GM19328 (cell line): Measurements from ENCODE around the gene SUMF2.
"Not testable (repeated sequence)": the region's sequence is repeated elsewhere in the genome, so short reads cannot be mapped to it uniquely, and the experiment has no call there.

Experiments
- ATAC-seq: cut with Tn5 transposase; IDR thresholded peaks from one replicate; pipeline ENCODE4 v1.9.1; 2021; ENCODE audit warnings: mild to moderate bottlenecking, moderate library complexity; ENCODE audit not compliant: unreplicated experiment

Gene SUMF2

DNA sequence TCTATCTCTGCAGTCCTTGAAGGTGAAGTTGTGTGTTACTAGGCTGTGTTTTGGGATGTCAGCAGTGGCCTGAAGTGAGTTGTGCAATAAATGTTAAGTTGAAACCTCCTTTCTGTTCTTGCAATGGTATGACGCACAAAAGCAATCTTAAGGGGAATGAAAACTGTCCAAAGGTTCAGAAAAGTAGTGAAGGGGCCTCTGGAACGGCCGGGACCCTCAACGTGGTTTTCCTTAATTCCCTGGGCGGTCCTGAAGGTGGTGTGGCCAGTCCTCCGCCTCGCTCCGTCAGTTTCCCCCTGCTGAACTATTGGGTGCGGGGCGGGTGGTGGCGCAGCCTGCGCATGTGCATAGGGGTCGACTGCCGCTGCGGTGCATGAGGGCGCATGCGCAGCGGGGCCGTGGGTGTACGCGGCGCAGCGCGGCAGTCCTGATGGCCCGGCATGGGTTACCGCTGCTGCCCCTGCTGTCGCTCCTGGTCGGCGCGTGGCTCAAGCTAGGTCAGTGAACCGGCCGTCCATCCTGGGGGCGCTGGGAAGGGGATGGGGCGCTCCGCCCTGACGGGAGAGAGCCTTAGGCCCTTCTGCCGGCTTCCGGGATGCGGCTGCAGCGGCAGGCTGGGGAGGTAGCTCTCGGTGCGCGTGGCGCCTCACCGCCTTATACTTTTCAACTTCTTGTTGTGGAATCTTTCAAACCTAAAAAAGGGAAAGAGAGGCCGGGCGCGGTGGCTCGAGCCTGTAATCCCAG lies at the start of gene SUMF2:
SUMF2 (plus strand) TSS at position 405 of the 744 bp plus-strand sequence; CDS start at position 431, 26 bp downstream.
- peak; percentile 84 for ATAC-seq

DNA sequence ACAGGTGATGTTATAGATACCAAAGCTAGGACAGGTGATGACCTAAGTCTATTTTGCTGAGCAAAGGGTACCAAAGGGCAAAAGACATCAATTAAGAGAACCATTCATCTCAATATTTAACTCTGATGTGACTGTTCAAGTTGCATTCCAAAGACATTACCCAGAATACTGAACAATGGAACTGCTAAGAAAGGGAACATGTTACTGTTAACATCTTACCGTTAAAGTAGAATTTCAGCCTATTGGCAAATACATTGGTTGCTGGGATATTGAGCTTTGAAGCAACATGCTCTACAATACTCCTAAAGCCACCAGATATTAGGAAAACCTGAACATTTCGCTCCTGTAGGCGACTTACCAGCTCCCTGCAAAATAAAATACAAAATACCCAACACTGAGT lies 47.1 kb upstream of the SUMF2 start:
- ATAC-seq, result not testable (repeated sequence)

DNA sequence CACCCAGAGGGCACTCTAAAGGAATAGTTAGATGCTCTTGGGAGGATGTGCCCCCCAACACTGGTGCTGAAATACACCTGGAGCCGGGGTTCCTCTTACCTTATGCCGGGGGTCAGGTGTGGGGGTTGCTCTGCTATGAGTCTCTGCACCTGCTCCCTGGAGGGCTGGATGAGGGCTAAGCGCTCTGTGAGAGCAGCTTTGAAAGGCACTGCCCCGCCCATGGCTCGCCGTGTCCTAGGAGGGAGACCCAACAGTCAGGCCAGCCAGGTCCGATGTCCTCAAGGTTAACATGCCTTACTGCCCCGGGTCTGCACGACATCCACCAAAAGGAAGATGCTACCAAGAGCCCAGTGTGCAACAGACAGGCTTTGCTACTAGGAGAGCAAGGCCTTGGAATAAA lies 44.6 kb upstream of the SUMF2 start:
- ATAC-seq, result no peak

- no peak for ATAC-seq
Observed at GRCh38 chr7:56023500-56023899, 40.6 kb upstream of the SUMF2 start.

GRCh38 chr7:56026538-56026937 lies 37.5 kb upstream of the SUMF2 start:
- no peak for ATAC-seq

GRCh38 chr7:56028942-56029630 lies 35.0 kb upstream of the SUMF2 start:
- ATAC-seq, result no peak

- no peak for ATAC-seq
Observed at GRCh38 chr7:56030340-56030739, 33.7 kb upstream of the SUMF2 start.

DNA sequence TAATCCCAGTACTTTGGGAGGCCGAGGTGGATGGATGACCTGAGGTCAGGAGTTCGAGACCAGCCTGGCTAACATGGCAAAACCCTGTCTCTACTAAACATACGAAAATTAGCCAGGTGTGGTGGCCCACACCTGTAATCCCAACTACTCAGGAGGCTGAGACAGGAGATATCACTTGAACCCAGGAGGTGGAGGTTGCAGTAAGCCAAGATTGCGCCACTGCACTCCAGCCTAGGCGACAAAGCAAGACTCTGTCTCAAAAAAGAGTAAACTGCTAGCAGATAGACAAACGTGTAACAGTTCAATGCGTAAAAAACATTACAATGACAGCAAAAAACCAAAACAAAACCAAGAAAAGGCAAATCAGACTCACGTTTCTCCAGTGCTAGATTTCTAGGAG lies 32.5 kb upstream of the SUMF2 start:
- ATAC-seq, result not testable (repeated sequence)

GRCh38 chr7:56032578-56032977 lies 31.5 kb upstream of the SUMF2 start:
- not testable (repeated sequence) for ATAC-seq

DNA sequence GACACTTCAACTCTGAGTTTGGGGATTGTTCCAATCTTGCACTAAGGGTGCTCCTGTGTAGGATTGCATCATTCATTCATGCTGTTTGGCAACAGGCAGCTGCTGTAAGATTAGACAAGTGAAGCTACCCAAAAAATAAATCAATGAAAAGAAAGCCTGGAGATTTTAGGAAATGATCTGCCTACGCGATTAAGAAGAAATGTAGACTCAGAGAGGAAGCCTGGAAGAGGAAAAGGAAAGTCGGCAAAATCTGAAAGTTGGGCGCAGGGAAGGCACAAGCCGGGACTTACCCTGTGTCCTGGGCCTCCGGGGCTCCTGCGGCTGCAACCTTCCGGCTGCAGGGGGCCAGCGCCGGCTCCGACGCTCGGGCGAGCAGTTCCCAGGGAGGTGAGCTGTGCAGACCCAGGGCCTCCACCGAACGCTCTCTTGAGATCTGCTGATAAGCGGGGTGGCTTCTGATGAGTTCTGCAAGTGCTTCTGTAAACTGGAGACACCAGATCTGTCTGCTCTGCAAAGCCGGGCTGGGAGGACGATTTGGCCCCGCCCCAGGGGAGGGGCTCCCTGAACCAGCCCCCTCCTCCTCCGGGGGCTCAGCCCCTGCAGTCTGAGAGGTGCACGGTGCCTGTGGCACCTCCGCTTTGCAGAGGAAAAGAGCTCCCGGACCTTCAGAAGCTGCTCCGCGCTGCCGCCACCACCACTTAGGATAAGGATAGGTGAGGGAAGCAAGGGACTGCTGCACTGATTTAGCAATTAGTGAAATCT lies 30.2 kb upstream of the SUMF2 start:
- ATAC-seq, result peak; percentile 97

DNA sequence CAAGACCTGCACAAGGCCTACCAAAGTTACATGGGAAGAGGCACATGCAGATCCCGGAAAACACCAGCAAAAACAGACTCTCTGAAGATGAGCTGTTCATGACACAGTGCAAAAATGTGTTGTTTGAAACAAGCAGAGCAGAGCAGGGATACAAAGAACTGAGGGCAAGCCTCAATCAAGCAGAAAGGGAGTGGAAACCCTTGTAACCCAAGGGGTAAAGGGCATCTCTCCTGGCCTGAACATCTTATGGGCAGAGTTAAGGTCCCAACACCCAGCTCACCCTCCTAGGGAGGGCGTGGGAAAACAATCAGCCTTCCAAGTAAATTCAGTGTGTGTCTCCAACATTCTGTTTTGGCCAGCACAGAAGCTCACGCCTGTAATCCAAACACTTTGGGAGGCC lies 23.4 kb upstream of the SUMF2 start:
- ATAC-seq, result no peak

DNA sequence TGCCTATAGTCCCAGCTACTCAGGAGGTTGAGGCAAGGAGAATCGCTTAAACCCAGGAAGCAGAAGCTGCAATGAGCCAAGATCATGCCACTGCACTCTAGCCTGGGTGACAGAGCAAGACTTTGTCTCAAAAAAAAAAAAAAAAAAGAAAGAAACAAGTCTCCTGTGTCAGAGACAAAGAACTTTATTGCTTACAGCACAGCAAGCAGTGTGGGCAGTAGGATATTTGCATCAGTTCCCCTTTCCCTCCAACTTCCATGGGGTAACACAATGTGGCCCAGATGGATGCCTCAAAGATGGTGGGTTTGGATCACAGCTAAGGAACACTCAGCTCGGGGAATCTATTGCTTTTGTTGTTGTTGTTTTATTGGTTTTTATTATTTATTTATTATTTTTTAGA lies 18.3 kb upstream of the SUMF2 start:
- not testable (repeated sequence) for ATAC-seq

DNA sequence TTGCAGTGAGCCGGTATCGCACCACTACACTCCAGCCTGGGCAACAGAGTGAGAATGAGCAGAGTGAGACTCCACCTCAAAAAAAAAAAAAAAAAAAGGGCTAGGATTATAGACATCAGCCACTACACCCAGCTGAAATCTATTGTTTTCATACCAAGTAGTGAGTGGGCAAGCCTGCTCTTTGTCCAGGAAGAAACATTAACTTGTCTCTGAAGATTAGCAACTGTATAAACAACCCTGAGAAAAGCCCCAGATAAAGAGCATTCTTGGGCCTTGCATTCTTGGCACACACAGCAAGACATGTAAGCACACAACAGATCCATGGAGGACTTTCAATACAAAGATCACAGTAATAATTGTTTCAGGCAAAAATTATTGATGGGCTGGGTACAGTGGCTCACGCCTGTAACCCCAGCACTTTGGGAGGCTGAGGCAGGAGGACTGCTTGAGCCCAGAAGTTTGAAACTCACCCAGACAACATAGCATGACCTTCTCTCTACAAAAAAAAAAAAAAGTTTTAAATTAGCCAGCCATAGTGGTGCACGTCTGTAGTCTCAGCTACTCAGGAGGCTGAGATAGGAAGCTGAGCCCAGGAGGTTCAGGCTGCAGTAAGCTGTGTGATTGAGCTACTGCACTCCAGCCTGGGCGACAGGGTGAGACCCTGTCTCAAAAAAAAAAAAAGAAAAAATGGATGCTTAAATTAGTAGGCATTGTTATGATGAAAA lies 17.2 kb upstream of the SUMF2 start:
- ATAC-seq, result no peak

GRCh38 chr7:56047446-56048116 lies 16.5 kb upstream of the SUMF2 start:
- not testable (repeated sequence) for ATAC-seq

DNA sequence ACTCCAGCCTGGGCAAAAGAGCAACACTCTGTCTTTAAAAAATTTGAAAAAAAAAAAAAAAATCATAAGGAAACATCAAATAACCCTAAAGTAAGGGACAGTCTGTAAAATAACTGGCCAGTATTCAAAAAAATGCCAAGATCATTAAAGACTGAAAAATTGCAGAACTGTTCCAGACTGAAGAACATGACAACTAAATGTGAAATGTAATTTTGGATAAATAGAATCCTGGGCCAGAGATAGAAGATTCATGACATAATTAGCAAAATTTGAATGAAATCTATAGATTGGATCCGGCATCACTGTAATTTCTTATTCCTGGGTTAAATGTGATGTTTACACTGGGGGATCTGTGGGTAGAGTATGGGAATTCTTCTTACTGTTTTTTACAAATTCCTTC lies 15.8 kb upstream of the SUMF2 start:
- ATAC-seq, result no peak

GRCh38 chr7:56048763-56049162 lies 15.3 kb upstream of the SUMF2 start:
- not testable (repeated sequence) for ATAC-seq

GRCh38 chr7:56051053-56051338 lies 13.1 kb upstream of the SUMF2 start:
- no peak for ATAC-seq

GRCh38 chr7:56051339-56052191 lies 12.5 kb upstream of the SUMF2 start, which contains the start of the genes CCT6A and PSPH:
Gene CCT6A (plus strand): TSS chr7:56051765. CDS start chr7:56051849, 84 bp downstream.
Gene PSPH (minus strand): TSS chr7:56051444. CDS start chr7:56021212, 30,232 bp downstream.
- peak; percentile 97 for ATAC-seq

DNA sequence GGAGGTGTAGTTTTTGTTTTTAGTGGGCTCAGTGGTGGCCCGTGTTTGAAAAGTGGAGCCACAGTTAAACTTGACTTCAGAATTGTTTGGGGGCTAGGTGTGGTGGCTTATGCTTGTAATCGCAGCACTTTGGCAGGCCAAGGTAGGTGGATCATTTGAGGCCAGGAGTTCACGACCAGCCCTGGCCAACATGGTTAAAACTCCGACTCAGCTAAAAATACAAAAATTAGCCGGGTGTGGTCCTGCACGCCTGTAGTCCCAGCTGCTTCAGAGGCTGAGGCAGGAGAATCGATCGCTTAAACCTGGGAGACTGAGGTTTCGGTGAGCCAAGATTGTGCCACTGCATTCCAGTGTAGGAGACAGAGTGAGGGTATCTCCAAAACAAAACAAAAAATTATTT lies 10.7 kb upstream of the SUMF2 start:
- ATAC-seq, result no peak

GRCh38 chr7:56053993-56054392 lies 10.1 kb upstream of the SUMF2 start:
- ATAC-seq, result no peak
